ENCODE results near the gene ARHGAP8. TPM values are rescaled to one million over a fixed set of nuclear protein-coding genes. Genes with fewer than 3 reads are reported as not detected.

Gene ARHGAP8
- total and polyA plus RNA-seq, 10 donors = 2.7 to 71.6 (median 19.7) TPM

DNA sequence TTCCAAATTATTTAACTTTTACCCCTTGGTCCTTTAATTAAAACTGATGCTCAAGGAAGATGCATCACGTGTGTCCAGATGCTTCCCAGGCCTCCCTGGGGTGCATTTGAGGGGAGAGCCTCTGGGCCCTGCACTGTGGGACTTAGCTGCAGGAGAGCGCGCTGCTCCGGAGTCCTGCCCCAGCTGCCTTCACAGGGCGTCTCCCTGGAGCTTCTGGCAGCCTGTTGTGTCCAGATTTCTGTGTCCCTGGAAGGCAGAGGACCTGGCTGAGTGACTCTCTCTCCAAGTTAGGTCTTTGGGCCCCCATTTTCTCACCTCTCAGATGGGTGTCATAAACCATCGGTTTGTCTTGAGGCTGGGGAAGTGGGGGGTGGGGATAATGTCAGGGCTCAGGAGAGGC, 3.0 kb downstream of the ARHGAP8 start:
- Histone ChIP-seq H3K4me1 (peaks cover 0 to 36% (median 16%) of the 10 kb centered on the region in 6 donors), H3K9me3 (peaks cover 0 to 4% (median 0%) of the 10 kb centered on the region in 8 donors), H3K4me3 (no peak overlapping the region), H3K27me3 (replicated peaks in 1 of 7) (peaks cover 0 to 77% (median 26%) of the 10 kb centered on the region in 7 donors), H3K27ac (no peak overlapping the region), H3K36me3 (no peaks in the 10 kb centered on the region)
- DNase-seq = peak; percentile 59
- TF ChIP-seq CTCF (IDR thresholded peaks at IDR 0.05 in 8 of 11, conservative IDR thresholded peaks at IDR 0.05 in 3 of 11) = no peak
- no peak for TF ChIP-seq POLR2AphosphoS5 (IDR thresholded peaks at IDR 0.05)
- no peak for TF ChIP-seq POLR2A (IDR thresholded peaks at IDR 0.05)
- intact Hi-C loops (cut with DNase I; ENCODE audit: low total_unique reads) = no loop called here
- WGBS, 5 donors = 30 to 67% (median 49%) methylated on average over 6 of the region's 6 CpGs

DNA sequence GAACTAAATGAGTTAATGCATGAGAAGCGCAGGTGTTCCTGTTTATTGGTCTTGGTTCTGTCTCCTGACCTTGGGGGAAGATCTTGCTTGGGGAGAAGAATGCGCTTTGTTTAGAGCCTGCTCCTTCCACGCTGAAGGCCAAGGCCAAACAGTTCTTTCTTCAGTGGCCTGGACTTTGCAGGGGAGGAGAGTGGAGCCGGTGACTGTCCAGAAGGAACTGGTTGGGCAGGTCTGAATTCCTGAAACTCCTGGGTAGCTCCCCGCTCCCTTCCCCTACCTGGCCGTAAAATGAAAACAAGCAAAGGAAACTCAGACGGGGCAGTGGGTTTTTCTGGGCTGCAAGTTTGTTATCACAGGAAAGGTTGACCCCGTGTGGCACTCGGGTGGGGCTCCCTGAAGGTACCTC, 3.6 kb downstream of the ARHGAP8 start:
- TF ChIP-seq POLR2AphosphoS5 (IDR thresholded peaks at IDR 0.05) (no peak), POLR2A (IDR thresholded peaks at IDR 0.05) (no peak), CTCF (IDR thresholded peaks at IDR 0.05 in 8 of 11, conservative IDR thresholded peaks at IDR 0.05 in 3 of 11) (no peak)
- Histone ChIP-seq H3K27ac (no peak overlapping the region), H3K9me3 (peaks cover 0 to 1% (median 0%) of the 10 kb centered on the region in 8 donors), H3K36me3 (no peaks in the 10 kb centered on the region), H3K27me3 (replicated peaks in 1 of 7) (peaks cover 0 to 72% (median 26%) of the 10 kb centered on the region in 7 donors), H3K4me1 (peaks cover 0 to 36% (median 16%) of the 10 kb centered on the region in 6 donors), H3K4me3 (no peak overlapping the region)
- DNase-seq = no peak
- 43 to 59% (median 54%) methylated on average over 9 of the region's 9 CpGs for WGBS, 5 donors
- intact Hi-C loops (cut with DNase I; ENCODE audit: low total_unique reads) = no loop called here

DNA sequence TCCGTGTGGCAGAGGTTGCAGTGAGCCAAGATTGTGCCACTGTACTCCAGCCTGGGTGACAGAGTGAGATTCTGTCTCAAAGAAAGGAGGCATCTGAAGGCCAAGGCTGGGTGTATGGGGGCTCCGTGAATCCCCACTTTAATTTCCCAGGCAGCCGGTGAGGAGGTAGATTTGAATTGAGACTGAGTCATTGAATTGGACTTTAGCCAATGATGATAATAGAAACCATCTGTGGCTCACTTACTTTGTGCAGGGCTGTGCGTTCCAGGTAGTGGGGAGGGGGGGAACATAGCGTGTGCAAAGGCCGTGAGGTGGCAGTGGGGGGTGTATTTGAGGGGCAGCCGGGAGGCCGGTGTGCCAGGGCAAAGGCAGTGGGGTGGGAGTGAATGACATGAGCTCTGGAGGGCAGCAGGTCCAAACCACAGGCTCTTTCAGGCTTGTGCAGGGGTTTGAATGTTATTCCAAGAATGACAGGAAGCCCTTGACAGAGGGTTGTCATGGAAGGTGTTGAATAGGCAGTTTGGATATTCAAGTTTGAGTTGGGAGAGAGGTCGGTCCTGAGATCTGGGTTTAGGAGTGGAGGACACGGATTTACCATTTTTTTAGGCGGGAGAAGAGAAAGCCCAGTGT, 6.1 kb downstream of the ARHGAP8 start:
- TF ChIP-seq CTCF (IDR thresholded peaks at IDR 0.05 in 8 of 11, conservative IDR thresholded peaks at IDR 0.05 in 3 of 11) (no peak), POLR2AphosphoS5 (IDR thresholded peaks at IDR 0.05) (no peak), POLR2A (IDR thresholded peaks at IDR 0.05) (no peak)
- intact Hi-C loops (cut with DNase I; ENCODE audit: low total_unique reads) = no loop called here
- Histone ChIP-seq H3K4me3 (no peak overlapping the region), H3K9me3 (peaks cover 0 to 11% (median 6%) of the 10 kb centered on the region in 8 donors), H3K27ac (no peak overlapping the region), H3K36me3 (no peaks in the 10 kb centered on the region), H3K27me3 (replicated peaks in 1 of 7) (peaks cover 0 to 47% (median 2%) of the 10 kb centered on the region in 7 donors), H3K4me1 (peaks cover 0 to 18% (median 5%) of the 10 kb centered on the region in 6 donors)
- DNase-seq = peak; percentile 33
- WGBS, 5 donors = 71 to 80% (median 78%) methylated on average over 11 of the region's 11 CpGs

- H3K36me3 ChIP-seq = no peaks in the 10 kb centered on the region
- no peak overlapping the region for H3K27ac ChIP-seq
- DNase-seq = peak; percentile 49
- 66 to 72% (median 69%) methylated on average over 6 of the region's 6 CpGs for WGBS, 5 donors
- intact Hi-C loops (cut with DNase I; ENCODE audit: low total_unique reads) = no loop called here
- TF ChIP-seq POLR2A (IDR thresholded peaks at IDR 0.05) (no peak), CTCF (IDR thresholded peaks at IDR 0.05 in 8 of 11, conservative IDR thresholded peaks at IDR 0.05 in 3 of 11) (no peak), POLR2AphosphoS5 (IDR thresholded peaks at IDR 0.05) (no peak)
- H3K4me3 ChIP-seq = no peak overlapping the region
- H3K27me3 ChIP-seq (replicated peaks in 1 of 7) = peaks cover 0 to 41% (median 0%) of the 10 kb centered on the region in 7 donors
- peaks cover 0 to 13% (median 5%) of the 10 kb centered on the region in 6 donors for H3K4me1 ChIP-seq
- peaks cover 0 to 11% (median 6%) of the 10 kb centered on the region in 8 donors for H3K9me3 ChIP-seq
Measured at GRCh38 chr22:44759001-44759400, 6.6 kb downstream of the ARHGAP8 start.
